Neural crest cell (in vitro differentiated cells): ENCODE results near the gene TAS2R39. TPM values are rescaled to one million over a fixed set of nuclear protein-coding genes. Genes with fewer than 3 reads are reported as not detected.
"Not testable (repeated sequence)": the region's sequence is repeated elsewhere in the genome, so short reads cannot be mapped to it uniquely, and the experiment has no call there.

Experiments used
- DNase-seq: peaks from one replicate; pipeline ENCODE4 v3.0.0; 2021; ENCODE audit warnings: low read depth, mixed read lengths, low spot score
- H3K27ac Mint-ChIP-seq: one replicate; pipeline ENCODE4 v1.8.0; 2021; ENCODE audit warnings: mild to moderate bottlenecking, mixed read lengths; ENCODE audit not compliant: unreplicated experiment
- H3K27me3 Mint-ChIP-seq: 2 replicates; pipeline ENCODE4 v1.8.0; 2021; ENCODE audit warnings: low read depth, mild to moderate bottlenecking, mixed read lengths
- H3K36me3 Mint-ChIP-seq: 2 replicates; pipeline ENCODE4 v1.8.0; 2021; ENCODE audit warnings: low read depth, mild to moderate bottlenecking, mixed read lengths
- H3K4me1 Mint-ChIP-seq: 2 replicates; pipeline ENCODE4 v1.8.0; 2021; ENCODE audit warnings: mixed read lengths
- H3K4me3 Mint-ChIP-seq: one replicate; pipeline ENCODE4 v1.8.0; 2021; ENCODE audit warnings: mild to moderate bottlenecking, mixed read lengths
- H3K9me3 Mint-ChIP-seq: 2 replicates; pipeline ENCODE4 v1.8.0; 2021; ENCODE audit warnings: mixed read lengths
- total RNA-seq: library from RNA; stranded (reverse); gene quantifications from 2 replicates; pipeline ENCODE4 v1.2.1, GENCODE V29; 2021
- TF ChIP-seq, protein P1 (sequence below): fragments of 200-600 bp; sonication (generic); conservative IDR thresholded peaks from 2 replicates; pipeline ENCODE4 v1.5.0; 2021; ENCODE audit warnings: antibody characterized with exemption, mild to moderate bottlenecking

The TAS2R39 gene
- total RNA-seq, 1 donor from 2014 or later: not detected

DNA sequence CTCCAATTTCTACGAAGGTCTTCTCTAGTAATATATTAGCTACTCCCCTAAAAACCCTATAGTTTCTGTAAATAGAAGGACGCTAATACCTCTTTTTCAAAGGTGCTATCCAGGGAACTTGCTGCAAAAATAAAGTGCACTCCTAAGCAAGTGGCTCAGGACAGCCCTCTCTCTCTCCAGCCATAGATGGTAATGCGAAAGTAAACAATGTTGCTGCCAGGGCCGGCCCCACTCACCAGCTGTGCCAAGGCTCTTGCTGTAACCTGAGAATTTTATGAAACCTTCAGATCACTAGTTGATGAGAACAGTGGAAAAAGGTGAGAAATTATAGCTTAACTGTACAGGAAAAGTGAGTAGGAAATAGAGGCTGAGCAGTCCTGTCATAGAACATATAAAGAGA is 10.9 kb upstream of the TAS2R39 start:
- Mint-ChIP-seq H3K4me3 (no peak overlapping the region), H3K9me3 (peaks cover 4% of the 10 kb centered on the region), H3K4me1 (no peaks in the 10 kb centered on the region), H3K36me3 (no peaks in the 10 kb centered on the region), H3K27me3 (no peaks in the 10 kb centered on the region), H3K27ac (no peak overlapping the region)
- DNase-seq: no peak
- TF ChIP-seq, protein P1, sequence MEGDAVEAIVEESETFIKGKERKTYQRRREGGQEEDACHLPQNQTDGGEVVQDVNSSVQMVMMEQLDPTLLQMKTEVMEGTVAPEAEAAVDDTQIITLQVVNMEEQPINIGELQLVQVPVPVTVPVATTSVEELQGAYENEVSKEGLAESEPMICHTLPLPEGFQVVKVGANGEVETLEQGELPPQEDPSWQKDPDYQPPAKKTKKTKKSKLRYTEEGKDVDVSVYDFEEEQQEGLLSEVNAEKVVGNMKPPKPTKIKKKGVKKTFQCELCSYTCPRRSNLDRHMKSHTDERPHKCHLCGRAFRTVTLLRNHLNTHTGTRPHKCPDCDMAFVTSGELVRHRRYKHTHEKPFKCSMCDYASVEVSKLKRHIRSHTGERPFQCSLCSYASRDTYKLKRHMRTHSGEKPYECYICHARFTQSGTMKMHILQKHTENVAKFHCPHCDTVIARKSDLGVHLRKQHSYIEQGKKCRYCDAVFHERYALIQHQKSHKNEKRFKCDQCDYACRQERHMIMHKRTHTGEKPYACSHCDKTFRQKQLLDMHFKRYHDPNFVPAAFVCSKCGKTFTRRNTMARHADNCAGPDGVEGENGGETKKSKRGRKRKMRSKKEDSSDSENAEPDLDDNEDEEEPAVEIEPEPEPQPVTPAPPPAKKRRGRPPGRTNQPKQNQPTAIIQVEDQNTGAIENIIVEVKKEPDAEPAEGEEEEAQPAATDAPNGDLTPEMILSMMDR: no peak

DNA sequence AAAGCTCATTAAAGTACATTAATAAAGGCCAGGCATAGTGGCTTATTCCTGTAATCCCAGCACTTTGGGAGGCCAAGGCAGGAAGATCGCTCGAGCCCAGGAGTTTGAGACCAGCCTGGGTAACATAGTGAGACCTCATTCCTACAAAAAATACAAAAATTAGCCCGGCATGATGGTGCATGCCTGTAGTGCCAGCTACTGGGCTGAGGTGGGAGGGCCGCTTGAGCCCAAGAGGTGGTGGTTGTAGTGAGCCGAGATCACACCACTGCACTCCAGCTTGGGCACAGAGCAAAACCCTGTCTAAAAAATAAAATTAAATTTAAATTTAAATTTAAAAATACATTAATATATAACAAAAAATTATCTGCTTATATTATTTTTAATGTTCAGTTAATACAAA is 7.1 kb upstream of the TAS2R39 start:
- Mint-ChIP-seq H3K27ac (no peak overlapping the region), H3K4me1 (no peaks in the 10 kb centered on the region), H3K9me3 (peaks cover 6% of the 10 kb centered on the region), H3K4me3 (no peak overlapping the region), H3K36me3 (no peaks in the 10 kb centered on the region), H3K27me3 (no peaks in the 10 kb centered on the region)
- DNase-seq: no peak
- TF ChIP-seq, protein P1: no peak

DNA sequence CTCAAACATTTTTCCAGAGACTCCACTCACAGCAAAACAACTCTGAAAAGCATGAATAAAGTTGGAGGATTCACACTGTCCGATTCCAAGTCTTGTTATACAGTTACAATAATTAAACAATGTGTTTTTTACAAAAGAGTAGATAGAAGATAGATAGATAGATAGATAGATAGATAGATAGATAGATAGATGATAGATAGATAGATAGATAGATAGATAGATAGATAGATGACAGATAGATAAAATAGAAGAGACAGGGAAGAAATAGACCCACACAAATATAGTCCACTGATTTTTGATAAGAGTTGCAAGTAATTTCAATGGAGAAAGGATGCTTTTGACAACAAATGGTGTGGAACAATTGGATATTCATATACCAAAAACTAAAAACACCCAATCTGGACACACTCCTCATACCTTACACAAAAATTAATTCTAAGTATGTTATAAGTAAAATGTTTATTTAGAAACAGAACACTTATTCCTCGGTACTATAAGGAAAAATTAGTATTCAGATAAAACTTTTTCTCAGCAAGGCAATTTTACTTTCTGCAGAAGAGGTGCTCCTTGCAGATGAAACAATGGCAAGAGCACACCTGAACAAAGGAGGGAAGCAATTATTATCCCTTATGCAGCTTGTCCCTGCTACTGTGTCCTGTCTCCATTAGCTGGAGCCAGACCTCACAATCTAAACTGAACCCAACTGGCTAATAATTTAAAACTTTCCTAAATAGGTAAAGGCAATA is 5.7 kb upstream of the TAS2R39 start:
- Mint-ChIP-seq H3K27ac (no peak overlapping the region), H3K4me3 (no peak overlapping the region), H3K9me3 (peaks cover 10% of the 10 kb centered on the region), H3K4me1 (no peaks in the 10 kb centered on the region), H3K27me3 (peaks cover 4% of the 10 kb centered on the region), H3K36me3 (no peaks in the 10 kb centered on the region)
- no peak for DNase-seq
- TF ChIP-seq, protein P1: no peak

DNA sequence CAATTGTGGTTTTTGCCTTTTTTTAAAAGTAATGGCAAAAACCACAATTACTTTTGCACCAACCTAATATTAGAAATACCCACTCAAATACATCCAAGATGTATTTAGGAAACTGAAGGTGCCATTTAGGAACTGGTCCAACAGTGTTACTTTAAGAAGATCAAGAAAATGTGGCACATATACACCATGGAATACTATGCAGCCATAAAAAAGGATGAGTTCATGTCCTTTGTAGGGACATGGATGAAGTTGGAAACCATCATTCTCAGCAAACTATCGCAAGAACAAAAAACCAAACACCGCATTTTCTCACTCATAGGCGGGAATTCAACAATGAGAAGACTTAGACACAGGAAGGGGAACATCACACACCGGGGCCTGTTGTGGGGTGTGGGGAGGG is 2.4 kb upstream of the TAS2R39 start:
- not testable (repeated sequence) for H3K27ac Mint-ChIP-seq, H3K9me3 Mint-ChIP-seq, DNase-seq, H3K4me1 Mint-ChIP-seq, H3K4me3 Mint-ChIP-seq, H3K36me3 Mint-ChIP-seq
- H3K27me3 Mint-ChIP-seq: peaks cover 12% of the 10 kb centered on the region

DNA sequence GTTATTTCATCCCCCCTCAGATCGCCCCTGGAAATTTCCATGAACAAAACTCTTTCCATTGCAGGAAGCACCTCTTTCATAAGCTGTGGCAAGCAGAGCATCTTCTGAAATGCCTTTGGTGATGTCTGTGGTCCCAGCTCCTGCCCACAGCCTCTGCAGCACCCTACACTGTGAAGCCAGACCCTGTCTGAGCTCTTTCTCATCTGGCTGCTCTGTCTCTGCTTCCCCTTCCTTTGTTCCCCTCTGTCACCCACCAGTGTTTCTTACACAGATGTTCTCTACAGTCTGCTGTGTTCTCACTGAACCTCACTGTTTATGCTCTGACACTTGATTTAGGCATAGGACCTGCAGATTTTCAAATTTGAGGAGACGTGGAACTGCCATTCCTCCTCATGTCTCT is 1.9 kb upstream of the TAS2R39 start:
- DNase-seq: no peak
- Mint-ChIP-seq H3K4me1 (no peaks in the 10 kb centered on the region), H3K36me3 (no peaks in the 10 kb centered on the region), H3K27me3 (peaks cover 12% of the 10 kb centered on the region), H3K9me3 (peaks cover 10% of the 10 kb centered on the region), H3K27ac (no peak overlapping the region), H3K4me3 (no peak overlapping the region)
- TF ChIP-seq, protein P1: no peak

DNA sequence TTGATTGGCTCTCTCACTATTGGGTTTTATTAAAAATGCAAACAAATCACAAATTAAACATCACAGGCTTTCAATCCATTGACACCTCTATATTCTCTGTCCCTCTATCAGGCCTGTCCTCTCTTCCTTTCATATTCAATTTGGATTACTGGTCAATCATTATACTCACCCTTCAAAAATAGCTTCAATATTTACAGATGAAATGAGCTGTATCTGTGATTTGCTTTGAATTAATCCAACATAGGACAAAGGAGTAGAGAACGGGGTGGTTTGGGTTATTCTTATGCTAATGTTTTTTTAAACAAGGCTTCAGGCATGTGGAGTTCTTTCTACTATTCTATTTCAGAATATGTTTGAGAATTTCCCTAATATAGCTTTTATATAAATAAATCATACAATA is 2.3 kb downstream of the TAS2R39 start:
- no peak for DNase-seq
- H3K4me3 Mint-ChIP-seq: no peak overlapping the region
- TF ChIP-seq, protein P1: no peak
- H3K27ac Mint-ChIP-seq: no peak overlapping the region
- H3K36me3 Mint-ChIP-seq: no peaks in the 10 kb centered on the region
- peaks cover 3% of the 10 kb centered on the region for H3K9me3 Mint-ChIP-seq
- no peaks in the 10 kb centered on the region for H3K4me1 Mint-ChIP-seq
- peaks cover 12% of the 10 kb centered on the region for H3K27me3 Mint-ChIP-seq
